K562 (cell line): ENCODE results near the gene NECTIN1. TPM values are rescaled to one million over a fixed set of nuclear protein-coding genes. Genes with fewer than 3 reads are reported as not detected.

Experiments
- ATAC-seq: fragments of 200-7000 bp; cut with Tn5 transposase; 3 replicates; pipeline ENCODE4 v1.9.1; 2020; ENCODE audit warnings: moderate library complexity
- BruUV-seq: library from RNA; stranded (reverse); fragments of 400-500 nt; replicated peaks from 2 replicates; lab custom pipeline; 2021; lab: Mats Ljungman, UMichigan
- CTCF ChIA-PET: fragments of 300-600 bp; formaldehyde crosslinking; extraction: SDS; loops from one replicate; lab custom pipeline; 2021; ENCODE audit warnings: low intra/inter-chr PET ratio; lab: Yijun Ruan, JAX
- POLR2A ChIA-PET: fragments of 300-600, 350-650 bp; sonication (Branson Sonifier 250); formaldehyde crosslinking; extraction: SDS; loops from one replicate; lab custom pipeline; 2021; ENCODE audit warnings: antibody characterized with exemption, inconsistent platforms; lab: Yijun Ruan, JAX
- DNase-seq, 4 experiments: peaks; one replicate each; pipeline versions ENCODE4 v3.0.0 to v3.0.0-alpha.2; 2011 to 2018; ENCODE audit warnings: low spot score in 3 of 4, mixed read lengths in 3 of 4; ENCODE audit errors: extremely low read depth in 1 of 4
- FAIRE-seq: peaks from 2 replicates; lab custom pipeline; 2011; peaks lifted over from hg19 to GRCh38; lab: Jason Lieb, UNC
- H2AFZ ChIP-seq: 2 replicates; pipeline ENCODE4 v1.6.0; 2011; ENCODE audit warnings: low read depth, low read length, control low read depth, inconsistent platforms
- H3K27ac ChIP-seq: fragments of 200-600 bp; 3 replicates; pipeline ENCODE4 v1.8.0; 2011; ENCODE audit warnings: low read depth, mild to moderate bottlenecking, control low read depth, inconsistent platforms, low read length, moderate library complexity, mixed read lengths; ENCODE audit errors: extremely low read depth
- H3K27me3 ChIP-seq, 2 experiments: fragments of 300-600 bp in 1 of 2; 2 replicates in 1 of 2; 3 replicates in 1 of 2; pipeline versions ENCODE4 v1.6.0 to v1.8.0; 2011; ENCODE audit warnings: inconsistent platforms in 2 of 2, low read length in 2 of 2, mild to moderate bottlenecking in 1 of 2, mixed read lengths in 1 of 2, moderate library complexity in 1 of 2; ENCODE audit not compliant: control insufficient read depth in 2 of 2, insufficient read depth in 2 of 2
- H3K36me3 ChIP-seq: fragments of 300-600 bp; 3 replicates; pipeline ENCODE4 v1.8.0; 2011; ENCODE audit warnings: mild to moderate bottlenecking, low read length, inconsistent platforms; ENCODE audit not compliant: control insufficient read depth, insufficient read depth
- H3K4me1 ChIP-seq, 2 experiments: fragments of 200-600 bp in 1 of 2; replicated peaks in 1 of 2; 2 replicates in 1 of 2; 3 replicates in 1 of 2; pipeline versions ENCODE4 v1.5.1 to v1.8.0; 2011; ENCODE audit warnings: inconsistent platforms in 2 of 2, low read length in 2 of 2, mild to moderate bottlenecking in 1 of 2, mixed read lengths in 1 of 2, moderate library complexity in 1 of 2; ENCODE audit not compliant: control insufficient read depth in 2 of 2, insufficient read depth in 2 of 2
- H3K4me2 ChIP-seq: 2 replicates; pipeline ENCODE4 v1.6.1; 2011; ENCODE audit warnings: low read length, control low read depth, inconsistent platforms, mixed read lengths; ENCODE audit not compliant: insufficient read depth
- H3K4me3 ChIP-seq: fragments of 200-600 bp; sonication (generic), shearing (Covaris generic); 2 replicates; pipeline ENCODE4 v1.5.1; 2016; ENCODE audit warnings: control low read depth, inconsistent platforms
- H3K79me2 ChIP-seq: fragments of 200-600 bp; 3 replicates; pipeline ENCODE4 v1.8.0; 2011; ENCODE audit warnings: low read length, inconsistent platforms; ENCODE audit not compliant: control insufficient read depth, insufficient read depth
- H3K9ac ChIP-seq, 2 experiments: 2 replicates each; pipeline versions ENCODE4 v1.6.0 to v1.6.1; 2011; ENCODE audit warnings: low read depth in 2 of 2, low read length in 2 of 2, control low read depth in 1 of 2, inconsistent platforms in 1 of 2, mild to moderate bottlenecking in 1 of 2, mixed read lengths in 1 of 2; ENCODE audit not compliant: insufficient read depth in 1 of 2
- H3K9me1 ChIP-seq: one replicate; pipeline ENCODE4 v1.6.0; 2011; ENCODE audit warnings: inconsistent platforms, mild to moderate bottlenecking, low read length, moderate library complexity; ENCODE audit not compliant: control insufficient read depth, insufficient read depth
- H3K9me3 ChIP-seq: replicated peaks from 2 replicates; pipeline ENCODE4 v1.5.1; 2011; ENCODE audit warnings: low read depth, low read length, inconsistent platforms; ENCODE audit not compliant: control insufficient read depth, insufficient read depth
- H4K20me1 ChIP-seq: replicated peaks from 2 replicates; pipeline ENCODE4 v1.6.1; 2011; ENCODE audit warnings: low read length, inconsistent platforms, mixed read lengths; ENCODE audit not compliant: control insufficient read depth, insufficient read depth
- EGR1 ChIP-seq: fragments of 450-650 bp; conservative IDR thresholded peaks from 2 replicates; pipeline ENCODE4 v1.6.1; 2017; ENCODE audit warnings: mild to moderate bottlenecking
- FOXK1 ChIP-seq: sonication (generic); formaldehyde crosslinking; IDR thresholded peaks from 2 replicates; pipeline ENCODE4 v1.8.0; 2022; ENCODE audit warnings: missing genetic modification reagents, mild to moderate bottlenecking, borderline replicate concordance
- MITF ChIP-seq: IDR thresholded peaks from 2 replicates; pipeline ENCODE4 v1.6.1; 2014; ENCODE audit warnings: antibody characterized with exemption
- NFXL1 ChIP-seq: fragments of 450-650 bp; formaldehyde crosslinking; IDR thresholded peaks from 2 replicates; pipeline ENCODE4 v1.4.0; 2021; ENCODE audit warnings: mild to moderate bottlenecking
- WGBS: fragments of 100-300 bp; shearing (Covaris generic); methylation state at CpG from one replicate; pipeline ENCODE4 v1.1.6; 2016; ENCODE audit warnings: low coverage, mixed read lengths; ENCODE audit not compliant: insufficient coverage; ENCODE audit errors: missing lambda C conversion rate; 5-methylcytosine and 5-hydroxymethylcytosine counted together
- in situ Hi-C: fragments of 300-500 bp; cut with MboI; formaldehyde crosslinking; loops from 4 replicates; pipeline ENCODE4 v1.15.0; 2018; ENCODE audit warnings: inconsistent platforms, mixed read lengths
- intact Hi-C: fragments of 100-400 bp; cut with micrococcal nuclease; formaldehyde crosslinking; loops from 2 replicates; pipeline ENCODE4 v1.14.2; 2022
- polyA plus RNA-seq, 8 experiments: library from polyadenylated mRNA; depleted of rRNA in 4 of 8; stranded (reverse) in 5 of 8; unstranded in 3 of 8; fragments of >200 nt; fragmentation: Nextera tagmentation in 2 of 8; fragmentation: Illumina TruSeq in 1 of 8; extraction: Ambion mirVana in 2 of 8; extraction: Trizol in 1 of 8; gene quantifications; 2 replicates each; pipeline versions ENCODE4 v1.2.1 to v1.2.3, GENCODE V29; 2011 to 2014; ENCODE audit warnings: inconsistent platforms in 1 of 8, missing spikeins in 1 of 8
- total RNA-seq, 7 experiments: library from RNA; depleted of rRNA in 6 of 7; stranded (reverse); fragments of >200 nt in 6 of 7; fragmentation: Illumina TruSeq in 2 of 7; extraction: Trizol in 2 of 7; gene quantifications; 2 replicates each; pipeline versions ENCODE4 v1.2.1 to v1.2.3, GENCODE V29; 2011 to 2021; ENCODE audit warnings: low replicate concordance in 1 of 7

Gene NECTIN1
- total and polyA plus RNA-seq, 9 of the 15 experiments (the other 6 are each of a cell fraction or from before 2014, with no cell fraction given) = 0.09 to 0.53 (median 0.23) TPM; not detected in 2

DNA sequence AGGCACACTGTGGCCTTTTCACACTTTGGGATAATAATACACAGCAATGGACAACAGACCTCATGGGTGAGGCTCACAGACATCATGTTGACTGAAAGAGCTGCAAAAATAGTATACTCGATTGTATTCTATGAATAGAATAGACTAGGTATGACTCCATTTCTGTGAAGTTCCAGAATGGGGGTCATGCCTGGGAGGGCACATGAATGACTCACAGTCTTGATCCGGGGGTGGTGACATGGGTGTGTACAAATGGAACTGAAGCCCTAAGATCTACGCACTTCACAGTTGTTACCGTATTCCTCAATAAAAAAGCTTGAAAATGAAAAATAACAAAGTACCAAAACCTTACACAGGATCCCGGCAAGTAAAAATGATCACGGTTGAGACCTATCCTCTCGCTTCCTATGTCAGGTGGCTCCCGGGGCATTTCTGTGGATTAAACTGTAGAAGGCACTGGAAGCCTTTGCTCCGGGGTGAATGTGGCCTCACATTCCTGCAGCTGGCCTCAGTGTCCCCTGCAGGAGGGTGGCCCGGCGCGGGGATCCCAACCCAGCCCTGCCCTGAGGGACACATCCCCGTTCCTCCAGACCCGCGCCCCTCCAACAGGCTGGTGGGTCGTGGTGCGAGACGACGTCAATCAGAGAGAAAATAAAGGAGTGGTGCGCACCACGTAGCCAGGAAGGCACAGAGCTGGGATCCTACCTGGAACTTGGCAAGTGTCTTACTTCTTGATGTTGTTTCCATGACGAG is 75.9 kb downstream of the NECTIN1 start:
- FAIRE-seq = no peak
- 2% methylated on average over 22 of the region's 22 CpGs for WGBS
- no peaks in the 10 kb centered on the region; the same call in 1 of the 2 replicates for H4K20me1 ChIP-seq
- H3K27ac ChIP-seq = no peak overlapping the region
- H3K4me3 ChIP-seq = no peak overlapping the region
- H3K9ac ChIP-seq = no peak overlapping the region
- in situ Hi-C loops (loop anchor here (25.0 kb wide), 1 partner anchor 459 kb away; no protein-coding TSS in a partner anchor), intact Hi-C loops (no loop called here)
- H2AFZ ChIP-seq = no peak overlapping the region
- no peaks in the 10 kb centered on the region for H3K36me3 ChIP-seq
- no peak for DNase-seq
- ChIA-PET POLR2A (interaction anchor here (1.5 kb wide), 1 partner anchor 14 kb away, joined by 3 read pairs; no protein-coding TSS in a partner anchor), CTCF (no interaction called here)
- no peaks in the 10 kb centered on the region for H3K9me1 ChIP-seq
- H3K4me2 ChIP-seq = no peak overlapping the region
- H3K79me2 ChIP-seq = no peaks in the 10 kb centered on the region
- H3K4me1 ChIP-seq = no peaks in the 10 kb centered on the region
- TF ChIP-seq FOXK1 (CRISPR knock-in tag) (no peak), MITF (no peak), EGR1 (peak; percentile 17; the same call in 1 of the 2 replicates), NFXL1 (CRISPR knock-in tag) (no peak)
- H3K9me3 ChIP-seq = no peaks in the 10 kb centered on the region
- BruUV-seq = no TSS peak
- no peak for ATAC-seq
- H3K27me3 ChIP-seq = peaks cover 18 to 62% of the 10 kb centered on the region in 2 experiments; a peak in 4 of 5 replicates
